NCI-H128 (cell line): ENCODE results near the gene CCDC13.

Experiments used
- DNase-seq: peaks from one replicate; lab custom pipeline; 2025; ENCODE audit not compliant: unreplicated experiment; lab: John Stamatoyannopoulos, UW

CCDC13 gene

DNA sequence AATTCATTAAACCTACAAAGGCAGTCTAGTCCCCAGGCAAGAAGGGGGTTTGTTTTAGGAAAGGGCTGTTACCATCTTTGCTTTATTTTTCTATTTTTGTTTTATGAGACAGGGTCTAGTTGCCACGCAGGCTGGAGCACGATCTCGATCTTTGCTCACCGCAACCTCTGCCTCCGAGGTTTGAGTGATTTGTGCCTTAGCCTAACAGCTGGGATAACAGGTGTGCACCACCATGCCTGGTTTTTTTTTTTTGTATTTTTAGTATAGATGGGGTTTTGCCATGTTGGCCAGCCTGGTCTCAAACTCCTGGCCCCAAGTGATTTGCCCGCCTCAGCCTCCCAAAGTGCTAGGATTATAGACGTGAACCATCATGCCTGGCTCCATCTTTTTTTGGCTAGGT is 26.3 kb upstream of the CCDC13 start:
- DNase-seq = no peak

DNA sequence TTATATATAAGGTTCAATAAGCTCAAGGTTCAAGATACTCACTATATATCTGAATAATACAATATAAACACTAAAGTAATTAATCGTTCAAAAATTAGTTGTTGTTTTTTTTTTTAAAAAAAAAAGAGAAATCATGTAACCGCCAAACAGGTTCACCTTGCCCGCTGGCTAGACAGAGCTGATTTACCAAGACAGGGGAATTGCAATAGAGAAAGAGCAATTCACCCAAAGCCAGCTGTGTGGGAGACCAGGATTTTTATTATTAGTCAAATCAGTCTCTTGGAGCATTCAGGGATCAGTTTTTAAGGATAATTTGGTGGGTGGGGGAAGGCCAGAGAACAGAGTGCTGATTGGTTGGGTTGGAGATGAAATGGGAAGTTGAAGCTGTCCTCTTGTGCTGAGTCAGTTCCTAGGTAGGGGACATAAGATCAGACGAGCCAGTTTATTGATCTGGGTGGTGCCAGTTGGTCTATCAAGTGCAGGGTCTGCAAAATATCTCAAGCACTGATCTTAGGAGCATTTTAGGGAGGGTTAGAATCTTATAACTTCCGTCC is 23.4 kb upstream of the CCDC13 start:
- DNase-seq = no peak

DNA sequence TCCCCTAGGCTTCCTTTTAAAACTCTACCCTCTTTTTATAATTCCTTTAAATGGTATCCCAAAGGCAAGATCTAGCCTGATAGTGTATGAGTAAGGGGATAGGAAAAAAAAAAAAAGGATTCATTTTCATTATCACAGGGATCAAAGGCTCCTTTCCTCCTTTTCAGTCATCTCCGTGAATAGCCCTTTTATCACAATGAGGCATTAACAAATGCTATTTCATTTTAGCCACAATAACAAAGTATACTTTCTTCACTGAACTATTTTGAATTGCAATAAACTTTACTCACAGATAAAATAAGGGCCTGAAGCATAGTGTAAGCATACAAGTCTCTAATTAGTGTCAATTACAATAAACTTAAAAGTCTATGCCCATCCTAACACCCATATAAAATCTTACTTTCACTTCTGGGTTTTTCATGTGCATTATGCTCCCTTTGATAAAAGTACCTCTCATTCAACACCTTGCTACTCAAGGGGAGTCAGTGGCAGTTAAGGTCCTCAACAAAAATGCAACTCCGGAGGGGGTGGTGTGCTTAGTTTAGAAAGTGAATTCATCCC is 22.6 kb upstream of the CCDC13 start:
- DNase-seq = no peak

DNA sequence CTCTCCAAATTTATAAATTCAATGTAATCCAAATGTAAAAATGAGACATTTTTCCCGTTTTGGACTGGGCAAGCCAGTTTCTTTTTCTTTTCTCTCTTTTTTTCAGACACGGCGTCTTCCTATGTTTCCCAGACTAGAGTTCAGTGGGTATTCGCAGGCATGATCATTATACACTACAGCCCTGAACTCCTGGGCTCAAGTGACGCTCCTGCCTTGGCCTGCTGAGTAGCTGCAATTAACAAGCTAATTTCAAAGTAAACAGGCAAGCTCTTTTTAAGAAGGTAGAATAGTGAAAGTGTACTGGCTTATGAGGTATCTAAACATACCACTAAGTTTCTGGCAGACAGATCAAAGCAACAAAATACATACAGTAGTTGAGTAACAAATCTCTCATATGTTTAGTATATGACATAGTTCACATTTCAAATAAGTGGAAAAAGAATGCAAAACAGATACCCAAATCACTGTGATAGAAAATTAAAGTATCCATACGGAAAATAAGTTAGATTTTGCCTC is 17.7 kb upstream of the CCDC13 start:
- no peak for DNase-seq

DNA sequence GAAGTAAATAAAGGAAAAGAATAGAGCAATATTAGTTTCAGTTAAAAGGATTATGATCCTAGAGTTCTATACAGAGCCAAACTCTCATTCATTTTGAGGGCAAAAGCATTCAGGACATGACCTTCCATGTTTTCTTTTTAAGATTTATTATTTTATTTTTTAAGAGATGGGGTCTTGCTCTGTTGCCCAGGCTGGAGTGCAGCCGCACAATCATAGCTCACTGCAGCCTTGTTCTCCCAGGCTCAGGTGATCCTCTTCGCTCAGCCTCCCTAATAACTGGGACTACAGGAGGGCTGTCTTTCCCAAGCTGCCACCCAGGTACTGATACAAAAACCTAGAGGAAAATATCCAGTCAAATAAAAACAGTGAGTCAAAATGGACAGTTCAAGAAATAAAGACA is 13.6 kb upstream of the CCDC13 start:
- no peak for DNase-seq

DNA sequence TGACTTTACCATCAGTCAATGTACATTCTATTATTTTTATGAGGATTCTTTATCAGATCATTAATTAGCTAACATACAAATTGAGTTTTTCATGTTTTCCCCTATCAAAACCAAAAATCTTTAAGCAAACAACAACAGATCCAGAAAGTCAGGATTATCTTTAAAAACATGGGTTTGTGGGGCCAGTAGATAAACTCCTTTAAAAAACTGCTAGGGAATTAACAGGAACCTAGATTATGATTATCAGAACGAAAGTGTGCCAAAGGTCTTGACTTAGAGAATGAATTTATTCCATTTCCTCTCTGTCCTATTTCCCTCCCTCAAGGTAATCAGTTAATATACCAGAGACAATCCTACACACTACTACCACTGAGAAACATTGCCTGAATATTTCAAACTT is 13.2 kb upstream of the CCDC13 start:
- no peak for DNase-seq

DNA sequence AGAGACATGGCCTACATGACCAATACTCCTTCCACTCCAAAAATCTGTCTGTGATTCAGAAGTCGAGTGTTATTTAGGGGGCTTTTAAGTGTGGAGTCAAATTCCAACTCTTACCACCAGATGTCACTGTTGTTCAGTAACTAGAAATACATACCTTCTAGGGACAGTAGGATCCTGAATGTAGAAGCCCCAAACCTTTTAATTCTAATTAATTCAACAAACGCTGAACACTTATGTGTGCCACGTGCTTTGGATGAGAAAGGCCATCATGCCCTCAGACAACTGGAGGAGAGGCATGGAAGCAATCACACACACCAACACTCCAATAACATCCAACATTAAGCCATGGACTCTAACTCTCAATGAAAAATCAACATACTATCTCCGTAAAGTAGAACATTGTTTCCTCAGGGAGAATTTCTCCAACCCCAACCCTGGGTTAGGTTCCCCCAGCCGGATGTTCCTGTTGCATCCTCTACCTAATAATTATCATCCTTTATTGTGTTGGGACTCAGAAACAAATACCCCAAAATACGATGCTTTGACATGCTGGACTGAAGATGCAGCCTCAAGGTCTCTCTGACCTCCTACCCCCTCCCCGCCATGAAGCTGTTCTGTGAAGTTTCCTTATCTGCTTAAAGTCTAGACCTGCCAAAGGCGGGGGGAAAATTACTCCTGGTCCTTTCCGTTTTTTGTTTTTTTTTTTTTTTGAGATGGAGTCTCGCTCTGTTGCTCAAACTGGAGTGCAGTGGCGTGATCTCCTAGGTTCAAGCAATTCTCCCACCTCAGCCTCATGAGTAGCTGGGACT is 8.0 kb upstream of the CCDC13 start:
- peak; percentile 51 for DNase-seq

DNA sequence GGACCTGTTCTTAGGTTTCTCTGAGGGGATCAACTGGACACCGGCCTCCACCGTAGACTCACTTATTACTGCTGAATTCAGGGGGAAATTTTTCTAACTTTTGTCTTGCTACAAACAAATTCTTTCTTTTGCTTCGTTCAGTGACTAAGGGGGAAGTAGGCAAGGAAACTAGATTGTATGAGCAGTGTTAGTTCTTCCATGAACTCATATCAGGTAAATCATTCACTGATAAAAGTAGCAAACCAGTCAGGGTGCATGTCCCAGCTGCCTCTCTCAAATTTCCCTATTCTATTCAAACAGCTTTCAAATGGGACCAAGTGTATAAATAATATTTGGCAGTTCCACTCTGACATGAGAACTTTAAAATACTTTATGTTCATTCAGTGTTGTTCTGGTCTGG is 7.3 kb upstream of the CCDC13 start:
- DNase-seq = no peak

DNA sequence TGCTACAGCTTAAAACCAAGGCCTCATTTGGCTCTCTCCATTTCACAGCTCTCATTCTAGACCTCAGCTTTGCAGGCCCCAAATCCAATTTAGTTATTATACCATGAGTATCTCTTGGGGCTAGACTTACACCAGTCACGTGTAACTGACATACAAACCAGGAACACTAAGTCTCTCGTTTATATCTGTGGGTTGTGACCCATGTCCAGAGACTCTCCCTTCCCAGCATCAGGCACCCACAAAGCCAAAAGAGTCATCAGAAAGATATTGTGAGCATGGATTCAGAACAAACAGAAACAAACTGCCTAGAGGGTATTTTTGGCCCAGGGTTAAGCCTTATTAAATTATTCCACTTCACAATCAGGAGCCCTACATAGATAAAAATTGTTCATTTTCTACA is 5.6 kb upstream of the CCDC13 start:
- DNase-seq = no peak

DNA sequence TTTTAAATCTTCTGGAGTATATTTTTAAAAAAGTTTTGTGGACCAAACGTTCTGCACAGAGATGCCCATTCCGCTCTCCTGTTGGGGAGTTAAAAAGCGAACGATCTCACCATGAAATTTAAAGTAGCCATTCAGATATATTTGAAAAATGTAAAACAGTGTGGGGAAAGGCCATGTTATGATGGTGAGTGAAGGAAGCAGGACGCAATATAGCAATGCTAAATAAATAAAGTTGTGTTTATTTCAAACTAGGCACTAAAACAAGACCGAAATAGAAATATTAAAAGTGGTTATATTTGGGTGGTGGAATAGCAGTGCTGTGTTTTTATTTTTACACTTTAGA is 327 bp upstream of the CCDC13 start:
- DNase-seq = no peak

DNA sequence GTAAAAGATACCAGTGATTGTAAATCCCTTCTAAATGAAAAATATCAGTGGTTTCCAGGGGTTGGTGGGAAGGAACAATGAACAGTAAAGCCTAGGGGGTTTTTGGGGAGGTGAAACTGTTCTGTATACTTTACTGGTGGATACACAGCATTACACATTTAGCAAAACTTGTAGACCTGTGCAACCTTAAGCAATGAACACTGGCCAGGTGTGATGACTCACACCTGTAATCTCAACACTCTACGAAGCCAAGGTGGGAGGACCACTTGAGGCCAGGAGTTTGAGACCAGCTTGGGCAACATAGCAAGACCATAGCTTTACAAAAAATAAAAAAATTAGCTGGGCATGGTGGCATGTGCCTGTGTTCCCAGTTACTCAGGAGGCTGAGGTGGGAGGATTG is 1.8 kb downstream of the CCDC13 start:
- no peak for DNase-seq

DNA sequence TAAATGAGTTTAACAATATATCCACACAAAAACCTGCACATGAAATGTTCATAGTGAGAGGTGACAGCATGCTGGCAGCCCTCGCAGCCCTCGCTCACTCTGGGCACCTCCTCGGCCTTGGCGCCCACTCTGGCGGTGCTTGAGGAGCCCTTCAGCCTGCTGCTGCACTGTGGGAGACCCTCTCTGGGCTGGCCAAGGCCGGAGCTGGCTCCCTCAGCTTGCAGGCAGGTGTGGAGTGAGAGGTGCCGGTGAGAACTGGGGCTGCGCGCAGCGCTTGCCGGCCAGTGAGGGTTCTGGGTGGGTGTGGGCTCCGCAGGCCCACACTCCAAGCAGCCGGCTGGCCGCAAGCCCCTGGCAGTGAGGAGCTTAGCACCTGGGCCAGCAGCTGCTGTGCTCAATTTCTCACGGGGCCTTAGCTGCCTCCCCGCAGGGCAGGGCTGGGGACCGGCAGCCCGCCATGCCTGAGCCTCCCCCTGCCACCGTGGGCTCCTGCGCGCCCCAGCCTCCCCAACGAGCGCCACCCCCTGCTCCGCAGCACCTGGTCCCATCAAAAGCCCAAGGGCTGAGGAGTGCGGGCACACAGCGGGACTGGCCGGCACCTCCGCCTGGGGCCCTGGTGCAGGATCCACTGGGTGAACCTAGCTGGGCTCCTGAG is 3.4 kb downstream of the CCDC13 start:
- DNase-seq = no peak

DNA sequence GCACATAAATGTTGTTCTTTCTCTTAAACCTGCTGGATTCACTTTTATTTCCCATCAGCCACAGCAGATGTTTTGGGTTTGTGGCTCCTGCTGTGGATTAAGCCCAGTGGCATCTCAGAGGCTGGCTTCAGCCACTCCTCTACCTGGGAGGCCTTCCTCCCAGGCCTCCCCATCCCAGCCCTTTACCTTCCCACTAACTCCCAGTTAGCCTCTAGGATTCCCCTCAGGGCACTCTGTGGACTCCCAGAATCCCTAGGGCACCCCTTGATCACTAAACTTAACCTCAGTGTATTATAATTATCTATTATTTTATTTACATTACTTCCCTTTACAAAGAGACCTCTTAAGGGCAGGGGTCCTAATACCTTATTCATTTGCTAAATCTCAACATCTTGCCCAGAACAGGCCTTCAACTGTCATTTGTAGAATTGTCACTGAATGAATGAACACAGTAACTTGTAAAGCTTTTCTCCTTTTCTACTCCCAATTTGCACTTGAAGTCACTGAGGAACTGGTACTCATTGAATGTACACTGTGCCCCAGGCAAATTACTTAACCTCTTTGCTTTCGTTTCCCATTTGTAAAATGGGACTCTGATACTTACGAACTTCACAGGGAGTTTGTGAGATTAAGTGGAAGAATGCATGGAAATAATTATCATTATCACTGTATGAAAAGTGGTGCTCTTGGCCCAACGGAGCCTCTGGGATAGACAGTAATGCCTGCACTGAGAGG is 8.3 kb downstream of the CCDC13 start:
- DNase-seq = no peak

DNA sequence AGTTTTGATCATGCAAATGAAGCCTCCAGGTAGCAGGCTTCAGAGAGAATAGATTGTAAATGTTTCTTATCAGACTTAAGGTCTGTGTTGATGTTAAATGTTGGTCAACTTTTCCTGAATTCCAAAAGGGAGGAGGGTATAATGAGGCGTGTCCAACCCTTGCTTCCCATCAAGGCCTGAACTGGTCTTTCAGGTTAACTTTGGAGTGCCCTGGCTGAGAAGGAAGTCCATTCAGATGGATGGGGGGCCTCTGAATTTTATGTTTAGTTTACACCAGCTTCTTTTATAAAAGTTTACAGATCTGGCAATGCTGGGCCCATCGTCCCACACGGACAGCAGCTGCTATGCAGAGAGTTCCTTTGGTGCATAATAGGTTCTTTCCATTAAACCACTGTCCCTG is 8.9 kb downstream of the CCDC13 start:
- DNase-seq = no peak

DNA sequence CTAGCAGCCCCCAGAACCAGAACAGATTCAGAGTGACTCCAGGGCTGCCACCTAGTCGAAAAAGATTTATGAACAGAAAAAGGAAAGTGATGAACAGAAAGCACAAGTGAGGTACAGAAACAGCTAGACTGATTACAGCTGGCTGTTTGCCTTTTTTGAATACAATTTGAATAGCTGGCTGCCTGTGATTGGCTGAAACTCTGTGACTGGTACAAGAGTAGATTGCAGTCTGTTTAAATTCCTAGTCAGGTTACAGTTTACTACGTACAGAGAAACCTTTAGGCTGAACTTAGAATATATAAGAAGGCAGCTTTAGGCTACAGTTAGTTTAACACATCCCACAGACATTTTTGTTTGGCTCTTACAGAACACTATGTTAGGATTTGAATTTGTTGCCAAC is 10.0 kb downstream of the CCDC13 start:
- DNase-seq = no peak

DNA sequence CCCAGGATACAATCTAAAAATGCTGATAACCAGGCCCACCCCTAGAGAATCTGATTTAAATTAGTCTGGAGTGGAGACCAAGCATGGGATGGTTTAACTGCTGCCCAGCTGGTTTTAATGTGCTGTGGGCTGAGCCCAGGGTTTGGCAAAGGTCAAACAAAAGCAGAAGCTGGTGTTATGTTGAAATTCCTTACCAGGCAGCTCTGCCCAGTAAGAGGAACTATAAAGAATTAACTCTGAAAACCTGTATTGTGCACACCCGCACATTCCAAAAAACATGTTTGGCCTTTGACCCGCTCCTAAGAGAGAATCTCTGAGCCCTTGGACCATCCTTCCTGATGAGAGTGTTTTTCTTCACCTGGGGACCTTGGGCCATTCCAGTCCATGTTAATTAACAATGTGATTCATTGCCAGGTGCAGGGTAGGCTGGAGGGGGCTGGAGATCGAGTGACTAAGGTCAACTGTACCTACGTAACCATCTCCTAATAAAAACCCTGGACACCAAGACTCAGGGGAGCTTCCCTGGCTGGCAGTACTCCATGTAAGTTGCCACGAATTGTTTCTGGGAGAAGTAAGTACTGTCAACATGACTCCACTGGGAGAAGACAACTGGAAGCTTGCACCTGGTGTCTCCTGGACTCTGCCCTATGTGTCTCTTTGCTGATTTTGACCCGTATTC is 10.9 kb downstream of the CCDC13 start:
- DNase-seq = no peak

DNA sequence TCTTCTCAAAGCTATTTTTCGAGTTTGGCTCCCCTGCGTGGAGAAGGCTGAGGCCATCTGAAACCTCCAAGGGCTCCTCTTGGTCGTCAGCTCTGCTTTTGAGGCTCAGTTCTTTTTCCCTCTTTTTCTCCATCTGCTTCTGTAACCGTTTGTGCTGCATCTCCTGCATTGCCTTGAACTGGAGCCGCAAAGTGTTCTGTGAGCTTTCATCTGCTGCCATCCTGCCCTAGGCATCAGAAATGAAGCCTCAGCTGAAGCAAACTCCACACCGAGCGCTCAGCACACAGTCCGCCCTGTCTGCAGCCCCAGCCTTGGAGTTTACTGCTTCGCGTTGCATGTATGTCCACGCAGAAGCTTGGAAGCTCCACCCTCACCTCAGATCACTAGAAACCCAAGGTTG is 14.9 kb downstream of the CCDC13 start:
- no peak for DNase-seq

DNA sequence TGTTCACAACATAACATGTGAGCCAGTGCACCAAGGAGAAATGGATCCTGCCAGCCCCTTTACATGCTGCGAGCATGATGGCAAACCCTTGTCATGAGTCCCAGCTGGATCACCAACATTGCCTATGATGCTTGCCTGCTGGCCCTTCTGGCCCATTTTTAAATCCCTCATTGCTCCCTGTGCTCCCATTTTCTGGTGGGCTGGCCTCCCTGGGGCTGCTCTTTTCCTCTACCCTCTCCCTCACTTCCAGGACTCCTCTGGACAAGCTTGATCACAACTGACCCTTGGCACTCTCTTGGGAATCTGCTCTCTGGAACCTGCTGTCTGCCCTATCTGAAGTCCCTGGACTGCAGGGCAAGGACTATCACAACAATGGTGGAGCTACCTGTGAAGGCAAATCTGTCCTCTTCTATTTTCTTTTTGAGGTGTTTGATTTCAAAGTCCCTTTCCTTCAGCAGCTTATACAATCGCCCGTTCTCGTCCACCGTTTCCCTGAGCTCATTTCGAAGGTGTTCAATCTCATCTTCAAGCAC is 16.3 kb downstream of the CCDC13 start:
- DNase-seq = no peak

DNA sequence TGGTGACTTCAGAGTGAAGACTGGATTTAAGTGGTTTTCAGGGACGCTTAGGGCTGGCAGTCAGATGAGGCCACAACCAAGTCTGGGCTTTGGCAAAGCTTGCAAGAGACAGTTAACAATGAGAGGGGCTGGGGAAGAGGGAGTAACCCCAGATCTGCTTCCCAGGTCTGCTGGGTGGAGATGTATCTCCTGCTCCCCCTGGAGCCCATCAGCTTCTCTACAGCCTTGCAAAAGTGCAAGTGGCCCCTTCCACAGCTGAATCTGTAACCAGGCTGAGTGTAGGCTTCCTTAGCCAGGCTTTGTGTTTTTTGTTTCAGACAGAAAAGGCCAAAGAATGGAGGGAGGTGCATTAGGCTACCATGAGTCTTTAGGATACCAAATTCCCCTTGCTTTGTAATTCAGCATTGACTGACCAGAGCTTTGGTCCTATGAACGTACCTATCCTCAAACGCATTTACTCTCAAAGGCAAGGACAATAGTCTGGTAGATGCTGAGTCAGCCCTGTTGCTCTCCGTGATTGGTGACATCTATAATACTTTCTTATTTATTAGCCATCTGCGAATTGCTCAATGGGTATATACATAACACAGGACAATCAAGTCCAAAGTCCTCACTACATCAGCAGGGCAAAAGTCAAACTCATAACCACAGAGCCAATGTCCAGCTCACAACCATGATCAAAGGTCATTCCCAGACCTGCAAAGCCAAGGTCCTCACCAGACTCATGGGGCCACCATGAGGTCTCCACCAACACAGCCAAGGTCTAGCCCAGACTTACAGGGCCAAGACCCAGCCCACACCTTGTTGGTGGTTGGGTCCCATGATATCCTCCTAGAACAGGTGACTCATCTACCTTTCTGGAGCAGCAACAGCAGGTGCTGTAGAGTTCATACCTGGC is 17.1 kb downstream of the CCDC13 start:
- no peak for DNase-seq

DNA sequence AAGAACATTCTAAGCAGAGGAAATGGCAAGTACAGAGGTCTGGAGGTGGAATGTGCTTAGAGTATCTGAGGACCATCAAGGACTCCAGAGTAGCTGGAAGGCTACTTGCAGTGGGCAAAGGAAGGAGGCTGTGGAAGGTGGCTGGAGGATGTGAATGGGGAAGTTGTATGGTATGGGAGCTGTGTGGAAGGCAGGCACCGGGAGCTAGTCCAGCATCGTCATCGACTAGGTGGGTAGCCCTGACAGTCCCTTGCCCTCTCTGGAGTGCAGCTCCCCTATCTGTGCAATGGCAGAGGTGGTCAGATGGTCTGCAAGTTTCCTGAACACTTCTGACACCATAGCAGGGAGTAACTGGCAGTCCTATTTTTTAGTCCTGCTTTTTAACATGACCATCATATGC is 19.3 kb downstream of the CCDC13 start:
- no peak for DNase-seq
